ENCODE measurements around the gene FGF12.

The FGF12 gene

GRCh38 chr3:192372616-192373015, 354.7 kb downstream of the FGF12 start:
- Histone ChIP-seq H3K27ac (replicated peaks; ENCODE audit: low read length) (no peak overlapping the region), H3K4me1 (ENCODE audit: control insufficient read depth in 2 of 2, insufficient read depth in 1 of 2, low read depth in 1 of 2, low read length in 2 of 2) (no peaks in the 10 kb centered on the region), H2BK5ac (ENCODE audit: low read length) (no peak overlapping the region), H3K9me3 (replicated peaks in 1 of 2; ENCODE audit: control insufficient read depth in 2 of 2, insufficient read depth in 1 of 2, low read depth in 1 of 2, low read length in 2 of 2) (no peaks in the 10 kb centered on the region), H2BK12ac (ENCODE audit: low read length) (no peak overlapping the region), H3K14ac (ENCODE audit: low read length) (no peak overlapping the region), H3K4me3 (ENCODE audit: low read length in 2 of 2) (no peak overlapping the region), H2BK120ac (ENCODE audit: low read depth, low read length) (no peak overlapping the region), H3K9ac (ENCODE audit: low read depth, low read length, poor library complexity) (no peak overlapping the region), H2AFZ (ENCODE audit: low read length) (no peak overlapping the region), H3K79me1 (ENCODE audit: low read depth, low read length) (no peaks in the 10 kb centered on the region), H3K18ac (ENCODE audit: low read length) (no peak overlapping the region), H4K8ac (ENCODE audit: low read depth, low read length) (no peak overlapping the region), H3K27me3 (ENCODE audit: control insufficient read depth in 3 of 3, insufficient read depth in 3 of 3, low read depth in 1 of 3, low read length in 3 of 3) (no peaks in the 10 kb centered on the region), H2AK5ac (ENCODE audit: low read depth, low read length) (no peak overlapping the region), H2BK15ac (ENCODE audit: low read length) (no peak overlapping the region), H3K23ac (ENCODE audit: low read depth, low read length, poor library complexity) (no peak overlapping the region), H3K4me2 (ENCODE audit: insufficient read depth, low read length, poor library complexity, severe bottlenecking) (no peak overlapping the region), H4K91ac (ENCODE audit: low read depth, low read length, poor library complexity) (no peak overlapping the region), H3K36me3 (replicated peaks in 1 of 2; ENCODE audit: control insufficient read depth in 2 of 2, insufficient read depth in 2 of 2, low read length in 2 of 2) (no peaks in the 10 kb centered on the region), H3K4ac (ENCODE audit: low read length) (no peak overlapping the region)
- WGBS, 2 donors (ENCODE audit: extremely low coverage in 2 of 2, insufficient read length in 2 of 2, insufficient replicate concordance in 1 of 2) = no CpG with 5 or more reads among the region's 4 CpGs
- no peak for DNase-seq (ENCODE audit: low spot score)

GRCh38 chr3:192371870-192372400, 355.4 kb downstream of the FGF12 start:
- no peak overlapping the region for H4K91ac ChIP-seq (ENCODE audit: low read depth, low read length, poor library complexity)
- no peak overlapping the region for H2BK5ac ChIP-seq (ENCODE audit: low read length)
- no peak overlapping the region for H4K8ac ChIP-seq (ENCODE audit: low read depth, low read length)
- H3K4me3 ChIP-seq (ENCODE audit: low read length in 2 of 2) = no peak overlapping the region
- H2BK120ac ChIP-seq (ENCODE audit: low read depth, low read length) = no peak overlapping the region
- H3K4ac ChIP-seq (ENCODE audit: low read length) = no peak overlapping the region
- no peak overlapping the region for H3K14ac ChIP-seq (ENCODE audit: low read length)
- H2BK12ac ChIP-seq (ENCODE audit: low read length) = no peak overlapping the region
- H3K4me2 ChIP-seq (ENCODE audit: insufficient read depth, low read length, poor library complexity, severe bottlenecking) = no peak overlapping the region
- no peak overlapping the region for H2AFZ ChIP-seq (ENCODE audit: low read length)
- H3K36me3 ChIP-seq (replicated peaks in 1 of 2; ENCODE audit: control insufficient read depth in 2 of 2, insufficient read depth in 2 of 2, low read length in 2 of 2) = no peaks in the 10 kb centered on the region
- H3K9me3 ChIP-seq (replicated peaks in 1 of 2; ENCODE audit: control insufficient read depth in 2 of 2, insufficient read depth in 1 of 2, low read depth in 1 of 2, low read length in 2 of 2) = no peaks in the 10 kb centered on the region
- H3K27ac ChIP-seq (replicated peaks; ENCODE audit: low read length) = no peak overlapping the region
- no peak overlapping the region for H3K18ac ChIP-seq (ENCODE audit: low read length)
- no peak overlapping the region for H2BK15ac ChIP-seq (ENCODE audit: low read length)
- WGBS, 2 donors (ENCODE audit: extremely low coverage in 2 of 2, insufficient read length in 2 of 2, insufficient replicate concordance in 1 of 2) = no CpG with 5 or more reads among the region's 2 CpGs
- H2AK5ac ChIP-seq (ENCODE audit: low read depth, low read length) = no peak overlapping the region
- H3K23ac ChIP-seq (ENCODE audit: low read depth, low read length, poor library complexity) = no peak overlapping the region
- no peak overlapping the region for H3K9ac ChIP-seq (ENCODE audit: low read depth, low read length, poor library complexity)
- no peaks in the 10 kb centered on the region for H3K79me1 ChIP-seq (ENCODE audit: low read depth, low read length)
- DNase-seq (ENCODE audit: low spot score) = no peak
- H3K4me1 ChIP-seq (ENCODE audit: control insufficient read depth in 2 of 2, insufficient read depth in 1 of 2, low read depth in 1 of 2, low read length in 2 of 2) = no peaks in the 10 kb centered on the region
- no peaks in the 10 kb centered on the region for H3K27me3 ChIP-seq (ENCODE audit: control insufficient read depth in 3 of 3, insufficient read depth in 3 of 3, low read depth in 1 of 3, low read length in 3 of 3)

GRCh38 chr3:192367616-192368015, 359.7 kb downstream of the FGF12 start:
- Histone ChIP-seq H2BK15ac (ENCODE audit: low read length) (no peak overlapping the region), H2AFZ (ENCODE audit: low read length) (no peak overlapping the region), H2BK120ac (ENCODE audit: low read depth, low read length) (no peak overlapping the region), H3K79me1 (ENCODE audit: low read depth, low read length) (no peaks in the 10 kb centered on the region), H3K9ac (ENCODE audit: low read depth, low read length, poor library complexity) (no peak overlapping the region), H3K9me3 (replicated peaks in 1 of 2; ENCODE audit: control insufficient read depth in 2 of 2, insufficient read depth in 1 of 2, low read depth in 1 of 2, low read length in 2 of 2) (no peaks in the 10 kb centered on the region), H3K36me3 (replicated peaks in 1 of 2; ENCODE audit: control insufficient read depth in 2 of 2, insufficient read depth in 2 of 2, low read length in 2 of 2) (no peaks in the 10 kb centered on the region), H3K14ac (ENCODE audit: low read length) (no peak overlapping the region), H3K4me3 (ENCODE audit: low read length in 2 of 2) (no peak overlapping the region), H3K4ac (ENCODE audit: low read length) (no peak overlapping the region), H4K8ac (ENCODE audit: low read depth, low read length) (no peak overlapping the region), H4K91ac (ENCODE audit: low read depth, low read length, poor library complexity) (no peak overlapping the region), H3K27ac (replicated peaks; ENCODE audit: low read length) (no peak overlapping the region), H3K23ac (ENCODE audit: low read depth, low read length, poor library complexity) (no peak overlapping the region), H3K4me2 (ENCODE audit: insufficient read depth, low read length, poor library complexity, severe bottlenecking) (no peak overlapping the region), H3K18ac (ENCODE audit: low read length) (no peak overlapping the region), H2BK5ac (ENCODE audit: low read length) (no peak overlapping the region), H3K27me3 (ENCODE audit: control insufficient read depth in 3 of 3, insufficient read depth in 3 of 3, low read depth in 1 of 3, low read length in 3 of 3) (no peaks in the 10 kb centered on the region), H2AK5ac (ENCODE audit: low read depth, low read length) (no peak overlapping the region), H2BK12ac (ENCODE audit: low read length) (no peak overlapping the region), H3K4me1 (ENCODE audit: control insufficient read depth in 2 of 2, insufficient read depth in 1 of 2, low read depth in 1 of 2, low read length in 2 of 2) (no peaks in the 10 kb centered on the region)
- DNase-seq (ENCODE audit: low spot score) = no peak
- WGBS, 2 donors (ENCODE audit: extremely low coverage in 2 of 2, insufficient read length in 2 of 2, insufficient replicate concordance in 1 of 2) = no CpG with 5 or more reads among the region's 5 CpGs

GRCh38 chr3:192366916-192367315, 360.4 kb downstream of the FGF12 start:
- no peak overlapping the region for H3K18ac ChIP-seq (ENCODE audit: low read length)
- DNase-seq (ENCODE audit: low spot score) = no peak
- H3K4me3 ChIP-seq (ENCODE audit: low read length in 2 of 2) = no peak overlapping the region
- H3K9ac ChIP-seq (ENCODE audit: low read depth, low read length, poor library complexity) = no peak overlapping the region
- H3K4me2 ChIP-seq (ENCODE audit: insufficient read depth, low read length, poor library complexity, severe bottlenecking) = no peak overlapping the region
- H2BK15ac ChIP-seq (ENCODE audit: low read length) = no peak overlapping the region
- no peaks in the 10 kb centered on the region for H3K27me3 ChIP-seq (ENCODE audit: control insufficient read depth in 3 of 3, insufficient read depth in 3 of 3, low read depth in 1 of 3, low read length in 3 of 3)
- no peak overlapping the region for H3K4ac ChIP-seq (ENCODE audit: low read length)
- no peak overlapping the region for H3K27ac ChIP-seq (replicated peaks; ENCODE audit: low read length)
- H4K91ac ChIP-seq (ENCODE audit: low read depth, low read length, poor library complexity) = no peak overlapping the region
- no peak overlapping the region for H2AFZ ChIP-seq (ENCODE audit: low read length)
- no peak overlapping the region for H4K8ac ChIP-seq (ENCODE audit: low read depth, low read length)
- no peak overlapping the region for H2BK5ac ChIP-seq (ENCODE audit: low read length)
- no peak overlapping the region for H3K14ac ChIP-seq (ENCODE audit: low read length)
- no peaks in the 10 kb centered on the region for H3K36me3 ChIP-seq (replicated peaks in 1 of 2; ENCODE audit: control insufficient read depth in 2 of 2, insufficient read depth in 2 of 2, low read length in 2 of 2)
- no peaks in the 10 kb centered on the region for H3K4me1 ChIP-seq (ENCODE audit: control insufficient read depth in 2 of 2, insufficient read depth in 1 of 2, low read depth in 1 of 2, low read length in 2 of 2)
- no peaks in the 10 kb centered on the region for H3K9me3 ChIP-seq (replicated peaks in 1 of 2; ENCODE audit: control insufficient read depth in 2 of 2, insufficient read depth in 1 of 2, low read depth in 1 of 2, low read length in 2 of 2)
- no peak overlapping the region for H3K23ac ChIP-seq (ENCODE audit: low read depth, low read length, poor library complexity)
- WGBS, 2 donors (ENCODE audit: extremely low coverage in 2 of 2, insufficient read length in 2 of 2, insufficient replicate concordance in 1 of 2) = no CpG with 5 or more reads among the region's 6 CpGs
- no peak overlapping the region for H2AK5ac ChIP-seq (ENCODE audit: low read depth, low read length)
- no peak overlapping the region for H2BK12ac ChIP-seq (ENCODE audit: low read length)
- H3K79me1 ChIP-seq (ENCODE audit: low read depth, low read length) = no peaks in the 10 kb centered on the region
- no peak overlapping the region for H2BK120ac ChIP-seq (ENCODE audit: low read depth, low read length)
